HG03460 (cell line): ENCODE measurements around the gene PDCD1LG2.
"Not testable (repeated sequence)": the region's sequence is repeated elsewhere in the genome, so short reads cannot be mapped to it uniquely, and the experiment has no call there.

Source experiments
- ATAC-seq: cut with Tn5 transposase; IDR thresholded peaks from one replicate; pipeline ENCODE4 v1.9.1; 2021; ENCODE audit not compliant: unreplicated experiment

PDCD1LG2 gene

GRCh38 chr9:5563417-5563815 lies 53.1 kb downstream of the PDCD1LG2 start:
- ATAC-seq: no peak

GRCh38 chr9:5563886-5564285 lies 53.6 kb downstream of the PDCD1LG2 start:
- ATAC-seq: no peak

DNA sequence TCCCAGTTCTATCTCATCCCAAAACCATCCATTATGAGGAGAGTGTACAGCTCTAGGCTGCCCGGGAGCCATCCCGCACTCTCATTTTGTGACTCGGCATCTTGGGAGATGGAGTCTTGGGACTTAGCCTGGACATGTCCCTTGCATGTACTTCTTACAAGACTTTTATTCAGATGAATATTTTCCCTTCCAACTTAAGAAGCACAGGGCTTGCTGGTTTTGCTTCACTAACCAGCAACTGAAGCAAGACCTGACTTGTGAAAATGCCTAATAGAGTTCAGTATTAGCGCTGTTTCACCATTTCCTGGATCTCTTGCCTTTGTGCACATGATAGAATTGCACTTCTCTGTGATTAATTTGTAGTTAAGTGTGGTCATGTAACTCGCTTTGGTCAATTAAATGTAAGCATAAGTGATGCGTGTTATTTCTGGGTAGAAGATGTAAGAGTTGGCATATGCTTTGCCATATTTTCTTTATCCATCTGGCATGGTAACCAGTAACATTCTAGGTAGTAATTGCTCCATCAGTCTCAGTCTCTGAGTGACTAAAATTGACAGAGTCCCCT lies 55.8 kb downstream of the PDCD1LG2 start:
- ATAC-seq: peak; percentile 72

- no peak for ATAC-seq
Measured at GRCh38 chr9:5568868-5569267, 58.5 kb downstream of the PDCD1LG2 start.

DNA sequence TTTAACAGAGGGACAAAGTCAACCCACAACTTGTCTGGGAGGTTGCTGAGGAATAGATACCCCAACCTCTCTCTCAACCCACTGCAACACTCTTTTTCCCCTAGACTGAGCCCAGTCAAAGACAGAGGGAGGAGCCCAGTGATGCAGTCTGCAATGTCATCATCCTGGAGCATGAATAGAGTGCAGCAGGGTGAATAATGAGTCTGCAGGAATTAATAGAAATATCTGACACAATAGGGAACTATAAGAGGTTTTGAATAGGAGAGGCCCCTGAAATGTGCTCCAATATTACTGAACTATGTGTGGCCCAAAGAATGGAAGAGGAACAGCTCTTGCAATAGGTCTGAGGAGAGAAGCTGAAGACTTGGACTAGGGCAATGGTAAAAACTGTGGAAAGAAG lies 59.1 kb downstream of the PDCD1LG2 start:
- no peak for ATAC-seq

DNA sequence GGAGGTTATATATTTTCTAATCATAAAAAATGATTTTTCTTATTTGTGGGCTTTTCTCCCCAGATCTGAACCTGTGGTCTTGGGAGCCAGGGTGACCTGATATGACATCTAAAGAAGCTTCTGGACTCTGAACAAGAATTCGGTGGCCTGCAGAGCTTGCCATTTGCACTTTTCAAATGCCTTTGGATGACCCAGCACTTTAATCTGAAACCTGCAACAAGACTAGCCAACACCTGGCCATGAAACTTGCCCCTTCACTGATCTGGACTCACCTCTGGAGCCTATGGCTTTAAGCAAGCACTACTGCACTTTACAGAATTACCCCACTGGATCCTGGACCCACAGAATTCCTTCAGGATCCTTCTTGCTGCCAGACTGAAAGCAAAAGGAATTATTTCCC lies 59.6 kb downstream of the PDCD1LG2 start:
- ATAC-seq: no peak

GRCh38 chr9:5571629-5572232 lies 61.4 kb downstream of the PDCD1LG2 start:
- peak; percentile 63 for ATAC-seq

DNA sequence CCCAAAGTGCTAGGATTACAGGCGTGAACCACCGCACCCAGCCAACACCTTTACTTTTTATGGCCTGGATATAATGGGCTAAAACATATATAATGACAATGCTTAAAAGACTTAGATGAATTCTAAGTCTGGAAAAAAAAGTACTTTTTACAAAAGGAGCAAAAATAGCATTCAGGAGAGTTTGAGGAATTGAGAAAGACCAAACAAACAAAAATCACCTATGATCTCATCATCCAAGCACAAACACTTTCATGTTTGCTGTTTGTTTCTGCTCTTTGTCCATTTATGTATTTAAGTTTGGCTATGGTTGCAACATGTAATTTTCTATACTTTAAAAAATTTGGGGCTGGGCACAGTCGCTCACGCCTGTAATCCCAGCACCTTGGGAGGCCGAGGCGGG lies 63.8 kb downstream of the PDCD1LG2 start:
- no peak for ATAC-seq

- no peak for ATAC-seq
Measured at GRCh38 chr9:5575000-5575399, 64.7 kb downstream of the PDCD1LG2 start.

- no peak for ATAC-seq
Measured at GRCh38 chr9:5577225-5577624, 66.9 kb downstream of the PDCD1LG2 start.

DNA sequence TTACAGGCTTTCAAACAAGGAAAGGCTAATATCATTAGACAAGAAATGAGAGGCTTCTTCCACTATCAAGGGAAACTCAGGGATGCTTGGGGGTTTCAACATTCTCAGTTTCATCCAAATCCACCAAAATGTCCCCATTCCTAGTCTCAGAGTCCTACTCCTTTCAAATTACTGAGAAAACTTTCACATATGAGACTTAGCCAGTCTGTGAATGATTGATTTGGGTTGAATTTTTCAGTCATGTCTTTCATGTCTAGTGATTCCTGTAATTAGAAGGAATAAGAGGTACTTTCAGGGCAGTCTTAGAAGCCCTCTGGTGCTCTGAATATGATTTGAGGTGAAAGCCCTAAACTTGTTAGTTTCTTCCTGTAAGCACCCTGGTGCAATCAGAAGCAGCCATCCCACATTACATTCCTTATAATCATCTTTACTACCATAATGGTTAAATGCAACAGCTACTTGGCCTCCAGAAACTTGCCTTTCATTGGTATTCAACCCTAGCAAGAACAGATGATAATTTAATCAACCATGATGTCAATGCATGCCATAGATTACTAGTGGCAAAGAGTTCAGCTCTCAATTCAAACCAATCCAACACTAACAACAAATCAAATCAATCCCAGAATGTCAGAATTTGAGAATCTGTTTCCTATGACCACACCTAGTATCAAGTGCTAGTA lies 67.8 kb downstream of the PDCD1LG2 start:
- ATAC-seq: peak; percentile 28

DNA sequence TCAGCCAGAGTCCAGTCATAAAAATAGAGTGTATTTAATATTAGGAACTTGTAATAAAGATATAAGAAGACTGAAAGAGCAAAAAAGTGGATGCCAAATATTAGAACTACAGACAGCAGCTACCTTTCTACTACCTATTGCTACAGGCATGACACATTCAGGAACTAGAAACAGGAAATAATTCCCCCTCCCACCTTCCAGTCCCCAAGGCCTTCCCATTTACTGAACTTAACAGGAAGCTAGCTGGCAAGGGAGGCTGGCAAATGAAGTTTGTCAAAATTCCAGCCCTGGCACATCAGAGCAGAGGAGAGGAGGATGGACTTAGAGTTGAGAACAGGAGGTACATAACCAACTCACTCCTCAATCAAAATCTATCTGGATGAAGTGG lies 68.4 kb downstream of the PDCD1LG2 start:
- ATAC-seq: no peak

- ATAC-seq: no peak
Measured at GRCh38 chr9:5579881-5580280, 69.5 kb downstream of the PDCD1LG2 start.

DNA sequence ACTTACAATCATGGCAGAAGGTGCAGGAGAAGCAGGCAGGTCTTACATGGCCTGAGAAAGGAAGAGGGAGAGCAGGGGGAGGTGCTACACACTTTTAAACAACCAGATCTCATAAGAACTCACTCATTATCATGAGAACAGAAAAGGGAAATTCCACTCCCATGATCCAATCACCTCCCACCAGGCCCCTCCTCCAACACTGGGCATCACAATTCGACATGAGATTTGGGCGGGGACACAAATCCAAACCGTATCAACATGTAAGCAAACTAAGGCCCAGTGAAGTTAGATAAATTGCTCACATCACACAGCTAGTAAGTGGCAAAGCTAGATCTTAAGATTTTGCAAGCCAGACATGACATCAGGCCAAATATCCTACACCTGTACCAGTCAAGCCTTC lies 70.3 kb downstream of the PDCD1LG2 start:
- ATAC-seq: no peak

- ATAC-seq: not testable (repeated sequence)
Measured at GRCh38 chr9:5581706-5582105, 71.4 kb downstream of the PDCD1LG2 start.

DNA sequence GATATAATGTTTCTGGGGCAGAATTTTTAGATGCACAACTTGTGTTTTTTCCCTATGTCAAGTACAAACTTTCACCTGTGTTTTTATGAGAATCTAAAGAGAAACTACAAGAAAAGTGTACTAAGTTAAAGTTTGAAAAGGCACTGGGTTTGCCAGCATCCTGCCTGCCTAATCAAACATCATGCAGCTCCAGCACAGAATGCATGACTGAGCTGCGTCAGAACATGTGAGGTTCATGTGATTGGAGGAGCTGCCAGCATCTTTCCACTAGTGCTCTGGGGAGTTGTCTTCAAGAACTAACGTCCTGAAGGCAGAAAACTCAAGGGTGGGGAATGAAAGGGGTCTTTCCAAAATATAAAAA lies 72.5 kb downstream of the PDCD1LG2 start:
- ATAC-seq: peak; percentile 59

GRCh38 chr9:5586391-5586802 lies 76.1 kb downstream of the PDCD1LG2 start:
- ATAC-seq: no peak

DNA sequence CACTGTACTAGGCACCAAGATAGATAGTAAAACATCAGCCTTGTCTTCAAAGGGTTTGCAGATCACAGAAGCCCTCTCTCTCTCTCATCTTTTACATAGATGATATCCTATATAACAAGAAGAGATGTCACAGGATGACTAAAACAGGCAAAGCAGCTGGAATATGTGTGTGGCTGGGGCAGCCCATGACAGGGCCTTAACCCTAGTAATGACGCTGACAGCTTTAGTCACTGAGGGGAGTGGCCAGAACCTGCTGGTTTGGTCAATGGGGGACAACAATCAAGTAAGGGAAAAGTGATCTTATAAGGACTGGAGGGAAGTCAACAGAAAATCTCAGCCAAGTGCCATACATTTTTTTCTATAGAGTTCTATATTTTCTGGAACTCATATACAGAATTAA lies 76.7 kb downstream of the PDCD1LG2 start:
- no peak for ATAC-seq

- no peak for ATAC-seq
Measured at GRCh38 chr9:5592231-5592630, 81.9 kb downstream of the PDCD1LG2 start.

DNA sequence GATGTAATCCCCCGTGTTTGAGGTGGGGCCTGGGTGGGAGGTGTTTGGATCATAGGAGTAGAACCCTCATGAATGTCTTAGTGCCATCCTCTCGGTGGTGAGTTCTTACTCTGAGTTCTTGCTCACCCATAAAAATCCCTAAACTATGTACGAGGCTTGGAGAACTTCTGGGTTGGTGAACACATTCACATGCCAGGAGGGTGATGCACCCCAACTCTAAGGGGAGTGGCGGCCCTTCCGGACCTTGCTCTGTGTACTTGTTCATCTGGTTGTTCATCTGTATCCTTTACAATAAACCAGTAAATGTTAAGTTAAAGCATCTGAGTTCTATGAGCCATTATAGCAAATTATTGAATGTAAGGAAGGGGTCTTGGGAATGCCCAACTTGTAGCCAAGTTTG lies 82.6 kb downstream of the PDCD1LG2 start:
- no peak for ATAC-seq

DNA sequence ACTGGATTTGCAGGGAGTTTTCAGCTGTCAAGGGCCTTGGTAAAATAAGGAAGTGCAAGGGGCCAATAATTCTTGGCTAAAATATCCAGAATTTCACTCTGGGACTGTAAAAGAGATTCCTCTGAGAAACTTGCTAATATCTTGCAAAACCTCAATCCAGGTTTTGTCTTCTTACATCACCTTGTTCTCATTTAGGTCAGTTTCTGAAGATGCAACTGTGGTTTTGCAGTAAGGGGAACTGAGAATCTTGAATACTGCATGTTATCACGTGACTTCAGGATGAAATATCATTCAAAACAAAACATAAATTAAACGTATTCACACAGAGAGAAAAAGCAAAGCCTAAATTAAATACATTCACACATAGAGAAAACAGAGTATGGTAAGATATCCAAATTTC lies 83.6 kb downstream of the PDCD1LG2 start:
- ATAC-seq: peak; percentile 50

- ATAC-seq: no peak
Measured at GRCh38 chr9:5596173-5596572, 85.8 kb downstream of the PDCD1LG2 start.
